ENCODE data around the gene CCDC179. TPM values are rescaled to one million over a fixed set of nuclear protein-coding genes. Genes with fewer than 3 reads are reported as not detected.

Gene CCDC179
- total RNA-seq, 1 experiment from 2014 or later = not detected

DNA sequence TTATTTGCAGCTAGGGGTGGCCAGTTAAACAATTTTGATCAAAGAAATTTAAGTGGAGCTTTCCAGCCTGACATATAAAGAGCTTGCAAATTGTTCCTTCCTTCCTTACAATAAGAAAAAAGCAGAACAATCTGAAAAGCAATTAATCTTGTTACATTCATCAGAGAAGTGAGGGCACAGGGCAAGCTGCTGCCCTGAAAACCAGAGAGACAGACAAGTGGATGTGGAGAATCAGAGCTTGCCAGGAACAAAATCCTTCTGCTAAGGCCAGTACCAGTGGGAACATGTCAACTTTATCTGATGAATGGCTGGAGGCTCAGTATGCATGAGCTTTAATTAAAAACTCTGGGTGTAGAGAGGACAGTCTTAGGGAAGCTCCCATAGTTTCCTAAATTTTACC lies 8.8 kb downstream of the CCDC179 start:
- Mint-ChIP-seq H3K9me3 (peaks cover 18% of the 10 kb centered on the region), H3K27ac (no peak overlapping the region), H3K27me3 (ENCODE audit: low read depth) (no peaks in the 10 kb centered on the region; the same call in 1 of the 2 replicates), H3K4me3 (no peak overlapping the region), H3K4me1 (no peaks in the 10 kb centered on the region), H3K36me3 (no peaks in the 10 kb centered on the region)
- ATAC-seq = no peak
- no peak for DNase-seq (ENCODE audit: low spot score)
- ChIA-PET POLR2A (no interaction called here), CTCF (interaction anchor here (2.9 kb wide), 1 partner anchor 22 kb away, joined by 10 read pairs; the partner anchor contains the start of gene SVIP)
- no peak for TF ChIP-seq ZBTB21 (CRISPR knock-in tag; IDR thresholded peaks at IDR 0.05; ENCODE audit: borderline replicate concordance)
- no peak for TF ChIP-seq ETV6 (CRISPR knock-in tag; IDR thresholded peaks at IDR 0.05)
- TF ChIP-seq MAX (CRISPR knock-in tag; IDR thresholded peaks at IDR 0.05) = no peak
- TF ChIP-seq, protein P1, sequence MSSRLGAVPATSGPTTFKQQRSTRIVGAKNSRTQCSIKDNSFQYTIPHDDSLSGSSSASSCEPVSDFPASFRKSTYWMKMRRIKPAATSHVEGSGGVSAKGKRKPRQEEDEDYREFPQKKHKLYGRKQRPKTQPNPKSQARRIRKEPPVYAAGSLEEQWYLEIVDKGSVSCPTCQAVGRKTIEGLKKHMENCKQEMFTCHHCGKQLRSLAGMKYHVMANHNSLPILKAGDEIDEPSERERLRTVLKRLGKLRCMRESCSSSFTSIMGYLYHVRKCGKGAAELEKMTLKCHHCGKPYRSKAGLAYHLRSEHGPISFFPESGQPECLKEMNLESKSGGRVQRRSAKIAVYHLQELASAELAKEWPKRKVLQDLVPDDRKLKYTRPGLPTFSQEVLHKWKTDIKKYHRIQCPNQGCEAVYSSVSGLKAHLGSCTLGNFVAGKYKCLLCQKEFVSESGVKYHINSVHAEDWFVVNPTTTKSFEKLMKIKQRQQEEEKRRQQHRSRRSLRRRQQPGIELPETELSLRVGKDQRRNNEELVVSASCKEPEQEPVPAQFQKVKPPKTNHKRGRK (CRISPR knock-in tag; IDR thresholded peaks at IDR 0.05; ENCODE audit: borderline replicate concordance) = no peak
- no peak for TF ChIP-seq ZNF396 (CRISPR knock-in tag; IDR thresholded peaks at IDR 0.05; ENCODE audit: borderline replicate concordance)
- TF ChIP-seq NR1H2 (CRISPR knock-in tag; IDR thresholded peaks at IDR 0.05) = no peak
- TF ChIP-seq, protein P2, sequence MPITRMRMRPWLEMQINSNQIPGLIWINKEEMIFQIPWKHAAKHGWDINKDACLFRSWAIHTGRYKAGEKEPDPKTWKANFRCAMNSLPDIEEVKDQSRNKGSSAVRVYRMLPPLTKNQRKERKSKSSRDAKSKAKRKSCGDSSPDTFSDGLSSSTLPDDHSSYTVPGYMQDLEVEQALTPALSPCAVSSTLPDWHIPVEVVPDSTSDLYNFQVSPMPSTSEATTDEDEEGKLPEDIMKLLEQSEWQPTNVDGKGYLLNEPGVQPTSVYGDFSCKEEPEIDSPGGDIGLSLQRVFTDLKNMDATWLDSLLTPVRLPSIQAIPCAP (CRISPR knock-in tag; IDR thresholded peaks at IDR 0.05) = no peak
- TF ChIP-seq, protein P3, sequence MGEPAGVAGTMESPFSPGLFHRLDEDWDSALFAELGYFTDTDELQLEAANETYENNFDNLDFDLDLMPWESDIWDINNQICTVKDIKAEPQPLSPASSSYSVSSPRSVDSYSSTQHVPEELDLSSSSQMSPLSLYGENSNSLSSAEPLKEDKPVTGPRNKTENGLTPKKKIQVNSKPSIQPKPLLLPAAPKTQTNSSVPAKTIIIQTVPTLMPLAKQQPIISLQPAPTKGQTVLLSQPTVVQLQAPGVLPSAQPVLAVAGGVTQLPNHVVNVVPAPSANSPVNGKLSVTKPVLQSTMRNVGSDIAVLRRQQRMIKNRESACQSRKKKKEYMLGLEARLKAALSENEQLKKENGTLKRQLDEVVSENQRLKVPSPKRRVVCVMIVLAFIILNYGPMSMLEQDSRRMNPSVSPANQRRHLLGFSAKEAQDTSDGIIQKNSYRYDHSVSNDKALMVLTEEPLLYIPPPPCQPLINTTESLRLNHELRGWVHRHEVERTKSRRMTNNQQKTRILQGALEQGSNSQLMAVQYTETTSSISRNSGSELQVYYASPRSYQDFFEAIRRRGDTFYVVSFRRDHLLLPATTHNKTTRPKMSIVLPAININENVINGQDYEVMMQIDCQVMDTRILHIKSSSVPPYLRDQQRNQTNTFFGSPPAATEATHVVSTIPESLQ (CRISPR knock-in tag; IDR thresholded peaks at IDR 0.05) = no peak
- no peak for TF ChIP-seq NR2C2 (CRISPR knock-in tag; IDR thresholded peaks at IDR 0.05)

- DNase-seq (ENCODE audit: low spot score) (no peak), ATAC-seq (no peak)
- Mint-ChIP-seq H3K27ac (no peak overlapping the region), H3K36me3 (peaks cover 9% of the 10 kb centered on the region), H3K9me3 (peaks cover 35% of the 10 kb centered on the region), H3K4me3 (no peak overlapping the region), H3K4me1 (no peaks in the 10 kb centered on the region), H3K27me3 (ENCODE audit: low read depth) (no peaks in the 10 kb centered on the region)
- no peak for TF ChIP-seq SMAD3 (CRISPR knock-in tag; IDR thresholded peaks at IDR 0.05; ENCODE audit: borderline replicate concordance)
- CTCF ChIA-PET = no interaction called here
- POLR2A ChIA-PET = no interaction called here
These were observed 13.5 kb downstream of the CCDC179 start for GRCh38 chr11:22846726-22847125.

GRCh38 chr11:22832315-22833015 lies 27.8 kb downstream of the CCDC179 start:
- ChIA-PET CTCF (no interaction called here), POLR2A (no interaction called here)
- Mint-ChIP-seq H3K4me3 (no peak overlapping the region), H3K9me3 (no peaks in the 10 kb centered on the region), H3K27me3 (ENCODE audit: low read depth) (peaks cover 15% of the 10 kb centered on the region), H3K4me1 (peaks cover 34% of the 10 kb centered on the region), H3K36me3 (no peaks in the 10 kb centered on the region), H3K27ac (no peak overlapping the region)
- ATAC-seq = no peak
- no peak for DNase-seq (ENCODE audit: low spot score)
- no peak for TF ChIP-seq ZNF281 (CRISPR knock-in tag; IDR thresholded peaks at IDR 0.05)
- no peak for TF ChIP-seq ZMAT4 (CRISPR knock-in tag; IDR thresholded peaks at IDR 0.05)
- no peak for TF ChIP-seq ARID4B (CRISPR knock-in tag; IDR thresholded peaks at IDR 0.05; ENCODE audit: borderline replicate concordance)
- TF ChIP-seq ZNF425 (CRISPR knock-in tag; conservative IDR thresholded peaks at IDR 0.05) = no peak
- no peak for TF ChIP-seq ELF4 (CRISPR knock-in tag; IDR thresholded peaks at IDR 0.05; ENCODE audit: low read depth)
- TF ChIP-seq NR1H2 (CRISPR knock-in tag; IDR thresholded peaks at IDR 0.05) = no peak
- no peak for TF ChIP-seq IRF2 (CRISPR knock-in tag; IDR thresholded peaks at IDR 0.05; ENCODE audit: borderline replicate concordance, low read depth)

All from WTC11 (cell line).